ENCODE measurements around the gene TRA2B. TPM values are rescaled to one million over a fixed set of nuclear protein-coding genes. Genes with fewer than 3 reads are reported as not detected.

The TRA2B gene
- total and polyA plus RNA-seq, 2 of the 8 experiments (the other 6 are each of a cell fraction or from before 2014, with no cell fraction given) = 206 to 274 TPM

DNA sequence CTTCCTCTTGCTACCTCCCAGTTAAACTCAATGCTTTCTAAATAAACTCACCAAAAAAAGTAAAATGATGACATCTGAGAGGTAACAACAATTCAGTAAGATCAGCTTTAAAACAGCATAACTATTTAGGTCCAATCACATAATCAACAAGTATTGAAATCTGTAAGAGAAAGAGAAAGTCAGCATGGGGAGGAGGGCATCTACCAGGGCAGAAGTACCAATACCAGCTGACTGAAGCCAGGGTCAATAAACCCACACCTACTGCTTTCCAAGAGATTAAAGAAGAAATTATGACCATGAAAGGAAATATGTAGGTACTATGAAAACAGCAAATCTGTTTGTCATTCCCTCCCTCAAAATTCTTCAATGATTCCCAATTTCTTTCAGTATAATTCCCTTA lies 70.8 kb downstream of the TRA2B start:
- Histone ChIP-seq H3K36me3 (ENCODE audit: control insufficient read depth in 2 of 4, insufficient read depth in 4 of 4, low read length in 3 of 4) (no peaks in the 10 kb centered on the region), H3K9ac (replicated peaks in 1 of 4; ENCODE audit: extremely low read depth in 1 of 4, low read depth in 3 of 4, low read length in 3 of 4) (no peak overlapping the region), H3K9me3 (ENCODE audit: insufficient read depth in 2 of 2, low read depth in 1 of 2, low read length in 1 of 2) (no peaks in the 10 kb centered on the region), H2AK5ac (ENCODE audit: low read depth, low read length) (no peak overlapping the region), H3K18ac (ENCODE audit: extremely low read depth, low read length) (no peak overlapping the region), H3K56ac (replicated peaks; ENCODE audit: insufficient read length, low read depth, low read length) (no peak overlapping the region), H4K91ac (replicated peaks; ENCODE audit: insufficient read length, low read length) (no peak overlapping the region), H3K4ac (replicated peaks; ENCODE audit: insufficient read length, low read depth, low read length) (no peak overlapping the region), H4K5ac (ENCODE audit: insufficient read length, low read depth, low read length) (no peak overlapping the region), H3K23me2 (ENCODE audit: low read depth, low read length) (no peaks in the 10 kb centered on the region), H2BK120ac (replicated peaks; ENCODE audit: low read depth, low read length) (no peak overlapping the region), H3K14ac (ENCODE audit: insufficient read length) (no peak overlapping the region), H3K27me3 (replicated peaks in 1 of 4; ENCODE audit: control insufficient read depth in 3 of 4, extremely low read depth in 1 of 4, insufficient read depth in 3 of 4, low read length in 3 of 4) (no peaks in the 10 kb centered on the region), H3K79me2 (ENCODE audit: control insufficient read depth in 1 of 2, insufficient read depth in 2 of 2, low read length in 2 of 2) (no peaks in the 10 kb centered on the region), H3K23ac (ENCODE audit: insufficient read length) (no peak overlapping the region), H2AFZ (ENCODE audit: low read length) (no peak overlapping the region), H2BK5ac (ENCODE audit: low read depth, low read length) (no peak overlapping the region), H4K8ac (ENCODE audit: extremely low read depth, insufficient read depth, low read length) (no peak overlapping the region), H4K20me1 (replicated peaks in 1 of 2; ENCODE audit: control insufficient read depth in 1 of 2, insufficient read depth in 2 of 2, low read length in 2 of 2) (no peaks in the 10 kb centered on the region), H3K79me1 (ENCODE audit: low read depth, low read length) (no peaks in the 10 kb centered on the region), H2BK20ac (ENCODE audit: low read length) (no peak overlapping the region), H3K27ac (ENCODE audit: low read depth, low read length) (no peak overlapping the region), H3K4me1 (replicated peaks in 1 of 4; ENCODE audit: control insufficient read depth in 3 of 4, insufficient read depth in 4 of 4, low read length in 3 of 4) (peaks cover 0 to 3% (median 1%) of the 10 kb centered on the region in 4 experiments; a peak in 1 of 7 replicates), H2BK15ac (ENCODE audit: low read length) (no peak overlapping the region), H3K4me2 (ENCODE audit: insufficient read depth in 1 of 2, low read depth in 2 of 2, low read length in 2 of 2) (no peak overlapping the region), H2BK12ac (ENCODE audit: low read depth, low read length) (no peak overlapping the region), H3K4me3 (ENCODE audit: extremely low read depth in 1 of 4, insufficient read depth in 2 of 4, low read depth in 3 of 4, low read length in 4 of 4) (no peak overlapping the region)
- FAIRE-seq = no peak
- no peak for DNase-seq (ENCODE audit: low read depth in 1 of 2, low spot score in 2 of 2)
- ChIA-PET POLR2A (ENCODE audit: partially characterized antibody) (interaction anchor here (1.6 kb wide), 1 partner anchor 65 kb away, joined by 3 read pairs; no protein-coding TSS in a partner anchor), CTCF (ENCODE audit: partially characterized antibody) (interaction anchor here (0.7 to 2.0 kb wide), 6 partner anchors 10 to 1769 kb away, joined by 3 to 7 read pairs (median 4); no protein-coding TSS in a partner anchor)
- TF ChIP-seq TEAD4 (IDR thresholded peaks at IDR 0.05; ENCODE audit: low read depth, low read length) = no peak
- no peak for TF ChIP-seq KDM1A (IDR thresholded peaks at IDR 0.05; ENCODE audit: borderline replicate concordance, low read length)
- TF ChIP-seq HDAC2 (IDR thresholded peaks at IDR 0.05; ENCODE audit: borderline replicate concordance in 1 of 2, low read depth in 2 of 2, low read length in 2 of 2) = no peak
- TF ChIP-seq CHD1 (IDR thresholded peaks at IDR 0.05; ENCODE audit: low read depth, low read length) = no peak
- no peak for TF ChIP-seq SP2 (IDR thresholded peaks at IDR 0.05; ENCODE audit: low read length)
- TF ChIP-seq ASH2L (IDR thresholded peaks at IDR 0.05; ENCODE audit: low read length) = no peak
- no peak for TF ChIP-seq POLR2A (IDR thresholded peaks at IDR 0.05; ENCODE audit: control extremely low read depth in 1 of 2, low read depth in 2 of 2, low read length in 2 of 2)
- TF ChIP-seq YY1 (IDR thresholded peaks at IDR 0.05; ENCODE audit: low read depth, low read length) = no peak

Measured in H1 (cell line).